Pericardium fibroblast (primary cell): Measurements from ENCODE around the gene MUC3A. TPM values are rescaled to one million over a fixed set of nuclear protein-coding genes. Genes with fewer than 3 reads are reported as not detected.

Source experiments
- total RNA-seq: library from RNA; depleted of rRNA; stranded (reverse); fragments of >200 nt; gene quantifications from 2 replicates; pipeline ENCODE4 v1.2.3, GENCODE V29; 2015

Gene MUC3A, protein sequence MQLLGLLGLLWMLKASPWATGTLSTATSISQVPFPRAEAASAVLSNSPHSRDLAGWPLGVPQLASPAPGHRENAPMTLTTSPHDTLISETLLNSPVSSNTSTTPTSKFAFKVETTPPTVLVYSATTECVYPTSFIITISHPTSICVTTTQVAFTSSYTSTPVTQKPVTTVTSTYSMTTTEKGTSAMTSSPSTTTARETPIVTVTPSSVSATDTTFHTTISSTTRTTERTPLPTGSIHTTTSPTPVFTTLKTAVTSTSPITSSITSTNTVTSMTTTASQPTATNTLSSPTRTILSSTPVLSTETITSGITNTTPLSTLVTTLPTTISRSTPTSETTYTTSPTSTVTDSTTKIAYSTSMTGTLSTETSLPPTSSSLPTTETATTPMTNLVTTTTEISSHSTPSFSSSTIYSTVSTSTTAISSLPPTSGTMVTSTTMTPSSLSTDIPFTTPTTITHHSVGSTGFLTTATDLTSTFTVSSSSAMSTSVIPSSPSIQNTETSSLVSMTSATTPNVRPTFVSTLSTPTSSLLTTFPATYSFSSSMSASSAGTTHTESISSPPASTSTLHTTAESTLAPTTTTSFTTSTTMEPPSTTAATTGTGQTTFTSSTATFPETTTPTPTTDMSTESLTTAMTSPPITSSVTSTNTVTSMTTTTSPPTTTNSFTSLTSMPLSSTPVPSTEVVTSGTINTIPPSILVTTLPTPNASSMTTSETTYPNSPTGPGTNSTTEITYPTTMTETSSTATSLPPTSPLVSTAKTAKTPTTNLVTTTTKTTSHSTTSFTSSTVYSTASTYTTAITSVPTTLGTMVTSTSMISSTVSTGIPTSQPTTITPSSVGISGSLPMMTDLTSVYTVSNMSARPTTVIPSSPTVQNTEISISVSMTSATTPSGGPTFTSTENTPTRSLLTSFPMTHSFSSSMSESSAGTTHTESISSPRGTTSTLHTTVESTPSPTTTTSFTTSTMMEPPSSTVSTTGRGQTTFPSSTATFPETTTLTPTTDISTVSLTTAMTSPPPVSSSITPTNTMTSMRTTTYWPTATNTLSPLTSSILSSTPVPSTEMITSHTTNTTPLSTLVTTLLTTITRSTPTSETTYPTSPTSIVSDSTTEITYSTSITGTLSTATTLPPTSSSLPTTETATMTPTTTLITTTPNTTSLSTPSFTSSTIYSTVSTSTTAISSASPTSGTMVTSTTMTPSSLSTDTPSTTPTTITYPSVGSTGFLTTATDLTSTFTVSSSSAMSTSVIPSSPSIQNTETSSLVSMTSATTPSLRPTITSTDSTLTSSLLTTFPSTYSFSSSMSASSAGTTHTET (N-terminal part only)
- total RNA-seq, result not detected in 2 replicates

GRCh38 chr7:100949227-100949932, at the start of gene MUC3A:
Gene MUC3A (plus strand): TSS chr7:100949534. CDS start chr7:100949625, 91 bp downstream.

GRCh38 chr7:100969066-100969615, 19.8 kb downstream of the MUC3A start, which contains the start of gene MUC12:
Gene MUC12 (plus strand): TSS chr7:100969565. CDS start chr7:100969623, 58 bp downstream.

Other genes with a start within 250 kb of the MUC3A start
- 25.4 and 34.2 TPM in 2 replicates for gene POP7, start 243.4 kb upstream of the MUC3A start, total RNA-seq
- gene EPO, start 229.1 kb upstream of the MUC3A start, total RNA-seq, result not detected in 2 replicates
- not detected in 2 replicates for gene ZAN, start 215.9 kb upstream of the MUC3A start, total RNA-seq
- gene EPHB4, start 122.0 kb upstream of the MUC3A start, total RNA-seq, result 44.6 and 62.8 TPM in 2 replicates
- 21.1 and 25.7 TPM in 2 replicates for gene SLC12A9, start 96.8 kb upstream of the MUC3A start, total RNA-seq
- 88.9 and 103 TPM in 2 replicates for gene TRIP6, start 82.1 kb upstream of the MUC3A start, total RNA-seq
- 53.6 and 54.0 TPM in 2 replicates for gene SRRT, start 74.4 kb upstream of the MUC3A start, total RNA-seq
- 5.7 and 6.0 TPM in 2 replicates for gene UFSP1, start 59.8 kb upstream of the MUC3A start, total RNA-seq
- 0.35 and 1.6 TPM in 2 replicates for gene ACHE, start 53.6 kb upstream of the MUC3A start, total RNA-seq
- gene MUC12, start 20.0 kb downstream of the MUC3A start, total RNA-seq, result 0.35 TPM in 1 of 2 replicates, not detected in the other
- gene MUC17, start 70.5 kb downstream of the MUC3A start, total RNA-seq, result not detected in 2 replicates
- 9.3 and 11.8 TPM in 2 replicates for gene TRIM56, start 135.9 kb downstream of the MUC3A start, total RNA-seq
- 375 and 1,123 TPM in 2 replicates for gene SERPINE1, start 177.6 kb downstream of the MUC3A start, total RNA-seq
- 88.0 and 89.1 TPM in 2 replicates for gene AP1S1, start 204.9 kb downstream of the MUC3A start, total RNA-seq
- gene VGF, start 216.0 kb downstream of the MUC3A start, total RNA-seq, result 0.51 TPM in 1 of 2 replicates, not detected in the other
- not detected in 2 replicates for gene NAT16, start 230.8 kb downstream of the MUC3A start, total RNA-seq